ENCODE measurements around the gene RTN1.

GRCh38 chr14:59622631-59623030, 247.9 kb downstream of the RTN1 start:
- TF ChIP-seq REST (IDR thresholded peaks at IDR 0.05; ENCODE audit: low read depth, low read length) (no peak), EP300 (IDR thresholded peaks at IDR 0.05; ENCODE audit: borderline replicate concordance in 1 of 2, low read depth in 1 of 2, low read length in 1 of 2) (no peak)
- TF ChIP-seq, protein P1, sequence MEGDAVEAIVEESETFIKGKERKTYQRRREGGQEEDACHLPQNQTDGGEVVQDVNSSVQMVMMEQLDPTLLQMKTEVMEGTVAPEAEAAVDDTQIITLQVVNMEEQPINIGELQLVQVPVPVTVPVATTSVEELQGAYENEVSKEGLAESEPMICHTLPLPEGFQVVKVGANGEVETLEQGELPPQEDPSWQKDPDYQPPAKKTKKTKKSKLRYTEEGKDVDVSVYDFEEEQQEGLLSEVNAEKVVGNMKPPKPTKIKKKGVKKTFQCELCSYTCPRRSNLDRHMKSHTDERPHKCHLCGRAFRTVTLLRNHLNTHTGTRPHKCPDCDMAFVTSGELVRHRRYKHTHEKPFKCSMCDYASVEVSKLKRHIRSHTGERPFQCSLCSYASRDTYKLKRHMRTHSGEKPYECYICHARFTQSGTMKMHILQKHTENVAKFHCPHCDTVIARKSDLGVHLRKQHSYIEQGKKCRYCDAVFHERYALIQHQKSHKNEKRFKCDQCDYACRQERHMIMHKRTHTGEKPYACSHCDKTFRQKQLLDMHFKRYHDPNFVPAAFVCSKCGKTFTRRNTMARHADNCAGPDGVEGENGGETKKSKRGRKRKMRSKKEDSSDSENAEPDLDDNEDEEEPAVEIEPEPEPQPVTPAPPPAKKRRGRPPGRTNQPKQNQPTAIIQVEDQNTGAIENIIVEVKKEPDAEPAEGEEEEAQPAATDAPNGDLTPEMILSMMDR (IDR thresholded peaks at IDR 0.05), result no peak
